Activated CD8-positive, alpha-beta memory T cell treated with anti-CD3 and anti-CD28 coated beads, Interleukin-2, amount 50 U/mL, for 1 hour (primary cell): ENCODE data around the gene TSFM.
"Not testable (repeated sequence)": the region's sequence is repeated elsewhere in the genome, so short reads cannot be mapped to it uniquely, and the experiment has no call there.

Experiments
- DNase-seq: peaks from one replicate; pipeline ENCODE4 v3.0.0-alpha.2; 2020; ENCODE audit errors: extremely low read depth

Gene TSFM

DNA sequence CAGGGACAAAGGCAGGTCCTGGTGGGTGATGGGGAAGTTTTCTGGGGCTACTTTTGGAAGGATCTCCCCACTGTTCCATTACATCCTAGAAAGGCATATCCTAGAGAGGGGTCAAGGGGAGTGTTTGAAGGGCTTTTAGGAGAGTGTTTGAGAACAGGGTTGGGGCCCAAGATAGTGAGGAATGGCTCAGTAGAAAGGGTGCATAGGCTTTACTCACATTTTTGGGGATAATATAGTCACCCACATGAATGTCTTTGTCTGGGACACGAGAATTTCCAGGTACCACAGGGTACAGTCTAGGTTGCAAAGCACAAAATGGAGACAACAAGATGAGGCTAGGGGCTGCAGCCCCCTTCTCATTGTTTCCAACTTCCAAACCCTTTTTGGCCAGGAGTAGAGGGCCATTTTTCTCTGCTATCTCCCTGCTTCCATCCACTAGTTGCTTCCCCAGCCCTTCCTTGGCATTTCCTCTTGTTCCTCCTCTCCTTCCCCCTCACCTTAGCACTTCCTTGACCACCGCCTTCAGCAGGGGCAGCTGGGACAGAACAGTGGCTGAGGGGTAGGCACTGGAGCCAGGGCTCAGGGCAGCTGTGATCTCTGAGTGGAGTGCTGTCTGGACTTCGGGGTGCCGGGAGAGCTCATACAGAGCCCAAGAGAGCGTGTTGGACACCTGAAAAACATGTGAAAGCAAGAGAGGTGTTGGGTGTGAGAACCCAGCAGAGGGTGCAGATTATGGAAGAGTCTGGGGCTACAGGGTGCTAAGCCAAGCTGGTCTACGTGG lies 18.5 kb upstream of the TSFM start:
- DNase-seq: no peak

DNA sequence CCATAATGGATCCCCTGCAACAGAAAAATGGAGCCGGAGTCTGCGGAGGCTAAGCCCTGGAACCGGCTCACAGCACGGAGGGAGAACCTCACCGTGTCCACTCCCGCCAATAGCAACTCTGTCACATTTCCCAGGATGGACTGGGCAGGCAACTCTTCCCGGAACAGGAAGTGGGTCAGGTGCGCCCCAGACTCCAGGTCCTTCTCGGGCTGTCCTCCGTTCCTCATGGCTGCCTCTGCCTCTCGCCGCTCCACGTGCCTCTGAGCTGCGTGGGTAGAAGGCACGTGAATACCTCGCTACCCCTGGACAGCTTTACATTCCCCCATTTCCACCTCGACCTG lies 18.0 kb upstream of the TSFM start:
- DNase-seq: no peak

DNA sequence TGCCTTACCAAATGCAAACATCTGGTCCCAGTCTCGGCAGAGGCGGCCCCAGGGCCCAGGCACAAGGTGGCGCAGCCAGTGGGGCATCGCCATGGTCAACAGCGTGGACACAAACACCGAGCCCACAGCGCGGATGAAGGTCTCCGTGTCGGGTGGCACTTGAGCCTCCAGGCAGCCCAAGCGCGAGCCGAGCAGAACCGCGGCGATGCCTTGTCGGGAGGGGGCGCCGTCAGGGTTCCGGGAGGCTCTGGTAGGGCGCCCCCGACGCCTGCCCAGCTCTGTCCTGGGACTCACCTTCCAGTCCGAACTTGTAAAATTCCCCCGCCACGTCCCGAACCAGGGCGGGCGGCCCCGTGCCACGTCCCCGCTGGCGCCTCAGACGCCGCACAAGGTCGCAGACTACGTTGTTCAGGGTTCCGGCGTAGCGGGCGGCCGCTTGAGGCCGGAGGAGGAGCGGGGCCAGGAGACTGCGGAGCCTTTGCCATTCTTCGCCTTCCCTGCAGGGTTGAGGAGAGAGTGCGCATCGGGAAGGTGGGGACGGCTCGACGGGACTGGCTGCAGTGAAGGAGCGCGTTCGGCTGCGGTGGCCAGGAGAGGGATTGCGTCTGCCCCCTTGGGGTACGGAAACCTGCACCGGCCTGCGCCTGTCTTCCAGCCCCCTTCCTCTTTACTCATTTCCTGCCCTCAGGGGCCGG lies 17.4 kb upstream of the TSFM start:
- no peak for DNase-seq

DNA sequence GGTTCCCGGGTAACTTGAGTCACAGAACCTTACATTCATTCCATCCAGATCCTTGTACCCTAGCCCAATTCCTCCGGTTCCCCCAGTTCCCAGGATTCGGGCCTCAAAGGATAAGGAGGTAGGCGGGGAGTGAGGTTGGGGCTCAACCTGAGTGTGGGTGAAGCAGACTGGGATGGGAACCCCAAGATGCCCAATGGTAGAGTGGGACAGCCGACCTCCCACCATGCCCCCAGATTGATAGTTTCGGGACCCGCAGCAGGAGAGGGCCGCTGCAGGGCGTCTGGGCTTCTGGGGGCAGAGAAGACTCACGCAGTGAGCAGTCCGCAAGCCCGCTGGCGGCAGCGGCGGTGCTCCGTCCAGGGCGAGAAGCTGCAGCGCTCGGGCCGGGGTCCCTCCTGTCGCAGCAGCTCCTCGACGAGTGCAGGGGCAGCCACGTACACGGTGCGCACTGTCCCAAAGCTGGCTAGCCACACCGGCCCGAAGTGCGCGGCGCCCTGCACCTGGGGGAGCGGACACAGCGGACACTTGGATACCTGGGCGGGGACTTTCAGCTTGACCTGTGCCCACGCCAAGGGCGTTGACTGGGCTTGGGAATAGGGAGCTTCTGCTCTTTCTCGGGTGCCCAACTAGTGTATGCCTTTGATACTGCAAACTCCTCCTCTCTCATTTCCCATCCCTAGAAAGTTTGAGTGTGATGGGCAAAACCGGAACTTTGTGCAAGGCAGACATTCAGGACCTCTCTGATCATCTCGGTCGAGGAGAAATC lies 16.7 kb upstream of the TSFM start:
- no peak for DNase-seq

DNA sequence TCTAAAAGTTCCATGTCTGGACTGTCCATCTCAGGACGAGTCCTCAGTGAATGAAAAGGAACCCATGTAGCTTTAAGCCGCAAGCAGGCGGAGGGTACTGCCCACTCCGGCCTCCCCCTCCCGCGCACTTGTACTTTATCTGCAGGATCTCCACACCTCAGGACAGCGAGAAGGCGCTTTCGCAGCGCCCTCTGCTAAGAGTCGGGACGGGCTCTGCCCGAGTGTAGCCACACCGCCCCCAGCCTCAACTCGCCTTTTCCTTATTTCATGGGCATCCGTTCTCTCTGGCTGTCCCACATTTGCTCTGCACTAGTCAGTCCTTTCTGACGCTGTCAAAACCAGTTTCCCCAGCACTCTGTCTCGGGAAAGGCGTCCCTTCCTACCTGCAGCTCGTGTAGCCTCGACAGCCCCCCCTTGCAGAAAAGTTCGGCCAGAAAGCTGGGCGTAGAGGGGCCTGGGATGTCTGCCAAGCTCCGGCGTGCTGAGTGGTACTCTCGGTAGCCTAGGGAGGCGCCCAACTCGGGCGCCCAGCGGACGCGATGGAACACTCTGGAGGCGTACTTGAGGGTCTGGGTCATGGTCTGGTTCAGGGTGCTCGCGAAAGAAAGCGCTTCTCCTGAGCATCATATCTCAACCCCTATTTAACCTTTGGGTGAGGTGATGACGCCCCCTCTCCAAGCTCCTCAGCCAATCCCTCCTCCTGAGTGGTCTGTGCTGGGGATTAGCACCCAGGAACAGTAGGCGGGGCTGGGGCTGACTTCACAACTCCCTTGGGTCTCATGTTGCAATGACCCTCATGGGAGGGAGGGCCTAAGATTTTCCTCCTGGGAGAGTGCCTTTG lies 15.9 kb upstream of the TSFM start, which contains the start of gene CYP27B1:
Gene CYP27B1, minus strand, starts transcription at position 615 of the 841 bp plus-strand sequence. Its CDS starts 37 bp downstream, at position 578.
- no peak for DNase-seq

DNA sequence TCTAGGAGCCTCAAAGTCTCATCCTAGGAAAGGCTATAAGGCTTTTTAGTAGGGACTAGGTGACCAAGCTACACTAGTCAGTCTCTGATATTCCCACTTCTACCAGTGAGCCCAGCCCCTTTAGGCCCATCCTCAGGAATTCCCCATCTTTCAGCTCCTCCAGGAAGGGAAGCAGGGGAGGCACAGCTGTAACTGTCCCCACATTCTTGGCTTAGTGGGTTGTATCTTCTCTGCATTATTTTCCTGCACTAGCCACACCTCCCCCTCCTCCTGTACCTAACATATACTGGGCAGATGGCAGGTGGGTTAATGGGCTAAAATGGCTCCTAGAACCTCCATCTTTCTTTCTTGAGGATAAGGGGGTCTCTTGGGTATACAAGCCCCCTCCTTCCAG lies 15.3 kb upstream of the TSFM start:
- no peak for DNase-seq

DNA sequence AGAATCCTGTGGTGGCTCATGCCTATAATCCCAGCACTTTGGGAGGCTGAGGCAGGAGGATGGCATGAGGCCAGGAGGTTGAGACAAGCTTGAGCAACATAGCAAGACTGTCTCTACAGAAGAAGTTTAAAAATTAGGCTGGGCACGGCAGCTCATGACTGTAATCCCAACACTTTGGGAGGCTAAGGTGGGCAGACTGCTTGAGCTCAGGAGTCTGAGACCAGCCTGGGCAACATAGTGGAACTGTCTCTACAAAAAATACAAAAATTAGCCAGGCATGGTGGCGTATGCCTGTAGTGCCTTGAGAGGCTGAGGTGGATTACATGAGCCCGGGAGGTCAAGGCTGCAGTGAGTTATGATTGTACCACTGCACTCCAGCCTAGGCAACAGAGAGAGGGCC lies 14.7 kb upstream of the TSFM start:
- DNase-seq: no peak

DNA sequence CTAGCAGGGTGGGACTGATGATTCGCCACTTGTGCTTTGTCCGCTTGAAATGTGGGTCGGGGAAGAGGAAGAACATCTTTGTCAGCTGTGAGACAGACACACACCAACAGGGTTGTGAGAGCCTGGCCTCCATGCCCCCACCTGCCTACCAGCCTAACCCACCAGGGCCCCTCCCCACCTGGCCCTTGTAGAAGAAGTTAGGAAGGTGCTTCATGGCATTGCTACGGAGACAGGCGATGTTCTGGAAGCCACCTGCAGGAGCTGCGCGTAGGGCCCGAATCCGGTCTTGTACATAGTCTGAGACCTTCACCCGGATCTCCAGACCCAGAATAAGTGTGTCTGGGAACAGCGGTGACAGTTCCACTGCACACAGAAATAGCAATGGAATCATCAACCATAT lies 13.0 kb upstream of the TSFM start:
- DNase-seq: no peak

DNA sequence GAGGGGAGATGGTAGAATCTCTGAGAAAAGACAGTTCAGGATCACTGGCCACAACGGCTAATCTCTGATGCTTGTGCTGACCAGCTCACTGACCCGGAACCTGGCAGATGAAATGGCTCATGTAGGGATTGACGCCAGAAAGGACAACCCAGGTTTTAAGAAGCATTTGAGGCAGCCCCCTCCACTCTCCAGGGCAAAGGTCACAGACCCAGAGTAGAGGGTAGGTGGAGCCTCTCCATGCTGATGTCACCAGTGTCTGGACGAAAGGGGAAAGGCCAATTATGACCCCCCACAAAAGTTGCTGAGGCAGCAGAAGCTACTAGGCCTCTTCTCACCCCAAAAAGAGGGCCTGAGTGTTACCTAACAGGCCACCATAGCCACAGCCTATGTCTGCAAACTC lies 11.9 kb upstream of the TSFM start:
- no peak for DNase-seq

DNA sequence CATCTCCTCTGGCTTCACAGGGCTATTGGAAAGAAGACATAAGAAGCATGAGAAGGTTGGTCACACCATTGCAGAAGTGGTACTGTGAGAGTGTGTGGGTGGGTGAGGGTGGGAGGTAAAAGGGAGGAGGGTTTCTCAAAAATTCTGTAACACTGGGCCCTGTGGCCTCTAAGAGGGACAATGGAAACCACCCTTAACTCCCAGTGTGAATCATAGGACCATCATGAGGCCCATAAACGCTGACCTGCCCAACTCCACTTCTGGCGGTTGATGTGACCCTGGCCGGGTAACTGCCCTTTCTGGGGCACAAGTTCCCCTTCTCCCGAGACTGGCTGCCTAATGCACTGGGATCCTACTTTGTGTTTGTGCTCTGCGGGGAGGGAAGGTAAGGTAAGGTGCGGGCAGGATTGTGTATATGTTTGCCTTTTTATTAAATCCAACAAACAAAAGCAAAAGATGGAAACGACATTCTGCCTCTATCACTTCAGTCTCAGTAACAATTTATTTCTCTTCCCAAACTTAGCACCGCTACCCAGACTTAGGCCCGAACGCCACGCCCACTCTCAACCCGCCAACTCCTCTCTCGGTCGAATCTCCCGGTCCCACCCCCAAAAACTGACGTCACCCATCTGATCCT lies 11.2 kb upstream of the TSFM start:
- peak; percentile 68 for DNase-seq

DNA sequence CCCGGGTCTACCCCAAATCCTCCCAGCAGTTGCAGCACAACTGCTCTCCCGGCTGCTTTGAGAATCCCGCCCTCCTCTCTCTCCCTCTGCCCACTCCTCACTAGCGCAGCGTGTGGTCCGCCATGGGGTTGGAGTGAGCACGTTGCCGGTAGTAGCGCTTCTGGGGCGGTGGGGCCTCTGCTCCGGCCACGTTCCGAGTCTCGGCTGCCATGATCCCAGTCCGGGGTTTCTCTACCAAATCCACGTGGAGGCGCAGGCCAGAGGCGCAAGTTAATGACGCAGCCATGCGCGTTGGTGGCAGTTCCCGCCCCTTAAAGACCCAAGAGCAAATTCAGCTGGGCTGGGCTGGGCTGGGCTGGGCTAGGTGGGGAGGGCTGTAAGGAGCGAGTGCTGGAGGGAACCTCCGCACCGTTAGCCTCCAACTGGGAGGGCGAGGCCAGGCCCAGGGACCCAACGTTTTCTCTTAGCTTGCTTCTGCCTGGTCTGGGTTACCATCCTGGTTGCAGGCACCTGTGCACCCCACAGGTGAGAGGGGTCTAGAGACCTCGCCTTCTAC lies 10.6 kb upstream of the TSFM start, which contains the start of gene METTL1:
Gene METTL1, minus strand, starts transcription at position 233 of the 556 bp plus-strand sequence. Its CDS starts 22 bp downstream, at position 211.
- peak; percentile 67 for DNase-seq

DNA sequence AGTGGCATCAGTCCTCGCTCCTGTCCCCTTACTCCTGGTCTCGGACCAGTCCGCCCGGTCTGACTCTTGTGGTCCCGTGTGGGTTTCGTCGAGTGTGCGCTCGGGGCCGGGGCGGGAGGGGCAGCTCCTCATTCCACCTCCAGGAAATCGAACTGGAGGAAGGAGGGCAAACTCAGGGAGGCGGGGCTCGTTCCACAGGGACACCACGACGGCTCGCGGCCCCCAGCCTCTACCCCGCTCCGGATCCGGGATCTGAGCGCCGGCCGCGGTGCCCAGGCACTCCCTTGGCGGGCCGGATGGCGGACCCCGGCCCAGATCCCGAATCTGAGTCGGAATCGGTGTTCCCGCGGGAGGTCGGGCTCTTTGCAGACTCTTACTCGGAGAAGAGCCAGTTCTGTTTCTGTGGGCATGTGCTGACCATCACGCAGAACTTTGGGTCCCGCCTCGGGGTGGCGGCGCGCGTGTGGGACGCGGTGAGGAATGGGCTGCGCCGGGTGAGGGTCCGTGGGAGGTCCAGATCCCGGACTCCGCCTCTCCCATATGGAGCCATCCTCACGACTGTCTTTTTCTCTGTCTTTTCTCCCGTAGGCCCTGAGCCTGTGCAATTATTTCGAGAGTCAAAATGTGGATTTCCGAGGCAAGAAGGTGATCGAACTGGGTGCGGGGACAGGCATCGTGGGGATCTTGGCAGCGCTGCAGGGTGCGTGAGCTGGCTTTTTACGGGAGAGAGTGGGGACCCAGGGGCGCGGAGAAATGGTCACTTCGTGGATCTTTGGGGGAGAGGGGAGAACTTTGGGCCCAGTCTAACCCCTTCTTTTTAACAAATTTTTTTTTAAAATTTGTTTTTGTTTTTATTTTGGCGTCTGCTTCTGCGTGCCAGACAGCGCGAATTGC lies 9.9 kb upstream of the TSFM start, which contains the start of gene EEF1AKMT3:
Gene EEF1AKMT3, plus strand, starts transcription at position 186 of the 894 bp plus-strand sequence. Its CDS starts 111 bp downstream, at position 297.
- DNase-seq: no peak

DNA sequence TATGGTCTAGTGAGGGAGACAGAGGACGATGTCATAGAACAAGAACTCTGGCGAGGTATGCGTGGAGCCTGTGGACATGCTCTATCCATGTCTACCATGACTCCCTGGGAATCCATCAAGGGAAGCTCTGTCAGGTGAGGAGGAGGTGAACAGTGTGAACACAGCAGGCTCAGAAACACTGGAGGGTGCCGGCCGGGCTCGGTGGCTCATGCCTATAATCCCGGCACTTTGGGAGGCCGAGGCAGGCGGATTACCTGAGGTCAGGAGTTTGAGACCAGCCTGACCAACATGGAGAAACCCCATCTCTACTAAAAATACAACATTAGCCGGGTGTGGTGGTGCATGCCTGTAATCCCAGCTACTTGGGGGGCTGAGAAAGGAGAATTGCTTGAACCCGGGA lies 8.0 kb upstream of the TSFM start:
- not testable (repeated sequence) for DNase-seq

DNA sequence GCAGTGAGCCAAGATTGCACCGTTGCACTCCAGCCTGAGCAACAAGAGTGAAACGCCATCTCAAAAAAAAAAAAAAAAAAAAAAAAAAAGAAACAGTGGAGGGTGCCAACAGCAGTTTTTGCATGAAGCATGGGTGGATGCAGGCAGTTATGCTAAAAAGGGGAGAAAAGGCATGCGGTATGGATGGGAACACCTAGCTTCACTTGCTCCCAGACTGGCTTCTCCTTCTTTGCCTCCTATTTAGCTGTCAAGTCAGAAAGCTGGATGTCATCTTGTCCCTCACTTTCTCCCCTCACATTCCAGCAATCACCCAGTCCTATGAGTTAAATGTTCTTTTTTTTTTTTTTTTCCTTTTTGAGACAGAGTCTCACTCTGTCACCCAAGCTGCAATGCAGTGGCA lies 7.5 kb upstream of the TSFM start:
- DNase-seq: no peak

DNA sequence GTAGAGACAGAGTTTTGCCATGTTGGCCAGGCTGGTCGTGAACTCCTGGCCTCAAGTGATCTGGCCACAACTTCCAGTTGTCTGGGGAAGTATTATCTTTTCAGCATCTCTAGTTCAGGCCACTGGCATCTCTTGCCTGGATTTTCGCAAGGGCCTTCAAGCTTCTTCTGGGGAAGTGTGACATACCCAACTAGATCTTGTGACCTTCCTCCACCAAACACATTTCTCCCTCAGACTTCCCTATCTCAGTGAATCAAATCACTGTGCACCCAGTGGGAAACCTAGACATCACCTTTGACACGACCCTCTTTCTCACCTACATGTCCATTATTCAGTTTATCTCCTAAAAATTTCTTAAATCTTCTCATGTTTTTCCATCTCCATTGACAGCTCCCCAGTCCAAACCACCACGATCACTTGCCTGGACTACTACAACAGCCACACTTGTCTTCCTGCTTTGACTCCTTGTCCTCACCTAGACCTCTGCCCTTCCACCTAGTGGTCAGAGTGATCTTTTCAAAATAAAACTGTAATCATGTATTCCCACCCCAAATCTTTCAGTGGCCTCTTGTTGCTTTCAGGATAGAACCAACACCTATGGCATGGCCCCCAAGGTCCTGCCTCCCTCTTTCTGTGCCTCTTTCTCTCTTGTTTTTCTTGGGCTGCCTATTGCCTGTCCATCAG lies 6.9 kb upstream of the TSFM start:
- no peak for DNase-seq

DNA sequence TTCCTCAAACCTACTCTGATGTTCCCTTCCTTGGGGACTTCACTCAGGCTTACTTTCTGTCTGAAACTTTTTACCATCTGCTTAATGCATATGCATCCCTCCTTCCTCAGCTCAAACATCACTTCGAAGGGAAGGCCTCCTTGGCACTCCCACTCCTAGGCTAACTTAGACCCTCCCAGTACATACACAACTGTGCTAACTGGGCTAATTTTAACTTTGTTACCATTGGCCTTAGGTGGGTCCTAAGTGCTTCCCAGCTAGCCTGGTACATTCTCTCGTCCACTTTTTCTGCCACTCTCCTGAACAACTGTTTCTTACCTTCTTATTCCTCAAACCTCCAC lies 6.4 kb upstream of the TSFM start:
- no peak for DNase-seq

DNA sequence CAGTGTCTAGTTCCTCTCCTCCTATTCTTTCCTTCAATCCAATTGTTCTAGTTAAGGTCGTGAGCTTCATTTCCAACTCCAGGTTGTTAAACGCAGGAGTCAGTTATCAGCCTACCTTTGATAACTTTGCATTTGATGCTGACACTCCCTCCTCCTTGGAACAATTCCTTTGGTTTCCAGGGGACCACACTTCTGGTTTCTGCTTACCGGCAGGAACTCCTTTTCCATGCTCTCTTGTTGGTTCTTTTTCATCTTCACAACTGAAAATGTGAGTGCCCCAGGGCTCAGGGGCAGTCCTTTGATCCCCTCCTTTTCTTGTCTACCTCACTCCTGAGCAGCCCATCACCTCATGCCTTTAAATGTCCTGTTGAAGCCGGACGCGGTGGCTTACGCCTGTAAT lies 5.2 kb upstream of the TSFM start:
- no peak for DNase-seq

DNA sequence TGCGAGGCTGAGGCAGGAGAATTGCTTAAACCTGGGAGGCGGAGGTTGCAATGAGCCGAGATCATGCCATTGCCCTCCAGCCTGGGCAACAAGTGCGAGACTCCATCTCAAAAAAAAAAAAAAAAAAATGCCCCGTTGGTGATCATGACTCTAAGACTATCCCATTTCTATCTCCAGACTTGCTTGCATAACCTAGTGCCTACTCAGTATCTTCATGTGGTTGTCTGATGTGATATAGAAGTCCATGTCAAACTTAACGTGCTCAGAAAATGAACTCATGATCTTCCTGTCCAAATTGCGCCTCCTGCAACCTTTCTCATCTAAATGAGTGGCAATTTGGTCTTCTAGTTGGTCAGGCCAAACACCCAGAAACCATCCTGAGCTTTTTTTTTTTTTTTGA lies 4.7 kb upstream of the TSFM start:
- no peak for DNase-seq

DNA sequence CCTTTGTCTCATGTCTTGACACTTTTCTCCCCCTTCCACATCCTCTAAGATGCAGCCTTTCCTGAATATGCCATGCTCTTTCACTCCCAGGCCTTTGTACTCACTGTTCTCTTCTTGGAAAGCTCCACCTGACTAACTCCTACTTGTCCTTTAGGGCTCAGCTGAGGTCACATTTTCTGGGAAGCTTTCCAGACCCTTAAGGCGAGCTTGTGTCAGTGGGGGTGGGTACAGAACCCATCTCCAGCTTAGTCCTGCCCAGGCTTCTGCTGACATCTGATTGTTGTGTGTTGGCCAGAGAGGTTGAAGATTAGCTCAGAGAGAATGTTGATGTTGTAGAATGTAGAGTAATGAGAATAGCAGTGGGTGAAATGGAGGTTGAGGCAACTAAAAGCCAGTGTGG lies 2.9 kb upstream of the TSFM start:
- DNase-seq: no peak
